ENCODE measurements around the gene ATPAF2. TPM values are rescaled to one million over a fixed set of nuclear protein-coding genes. Genes with fewer than 3 reads are reported as not detected.

Gene ATPAF2
- total and polyA plus RNA-seq, 10 of the 15 experiments (the other 5 are each of a cell fraction or from before 2014, with no cell fraction given), result 6.5 to 33.0 (median 26.5) TPM

DNA sequence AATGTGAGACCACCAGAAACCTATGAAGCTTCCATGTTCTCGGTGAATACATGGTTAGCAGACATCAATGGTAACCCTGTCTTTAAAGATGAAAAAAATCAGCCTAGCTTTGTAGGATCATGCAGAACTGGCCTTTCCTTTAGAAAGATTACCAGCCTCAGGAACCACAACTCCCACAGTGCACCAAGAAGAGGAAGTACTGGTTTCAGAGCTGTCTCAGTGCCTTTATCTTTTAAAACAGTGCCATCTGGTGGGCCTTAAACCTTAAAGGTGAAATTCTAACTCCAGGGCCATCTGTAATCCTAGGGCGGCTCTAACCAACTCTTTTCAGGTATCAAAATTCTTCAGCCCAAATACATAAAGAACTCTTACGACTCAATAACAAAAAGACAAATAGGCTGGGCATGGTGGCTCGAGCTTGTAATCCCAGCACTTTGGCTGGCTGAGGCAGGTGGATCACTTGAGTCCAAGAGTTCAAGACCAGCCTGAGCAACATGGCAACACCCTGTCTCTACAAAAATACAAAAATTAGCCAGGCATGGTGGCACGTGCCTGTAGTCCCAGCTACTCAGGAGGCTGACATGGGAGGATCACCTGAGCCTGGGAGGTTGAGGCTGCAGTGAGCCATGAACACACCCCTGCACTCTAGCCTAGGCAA, 5.4 kb downstream of the ATPAF2 start (continued):
- TF ChIP-seq ZBTB11 (CRISPR knock-in tag; IDR thresholded peaks at IDR 0.05), result no peak
- no peak for TF ChIP-seq RELB (IDR thresholded peaks at IDR 0.05; ENCODE audit: low read depth)
- no peak for TF ChIP-seq SUPT20H (IDR thresholded peaks at IDR 0.05; ENCODE audit: borderline replicate concordance, control insufficient read depth, low read depth, low read length)
- TF ChIP-seq ATF3 (IDR thresholded peaks at IDR 0.05; ENCODE audit: borderline replicate concordance, extremely low read depth, low read depth, low read length), result peak; percentile 55; the same call in 1 of the 2 replicates
- TF ChIP-seq EED (IDR thresholded peaks at IDR 0.05; ENCODE audit: low read depth), result no peak
- no peak for TF ChIP-seq MEF2B (IDR thresholded peaks at IDR 0.05; ENCODE audit: partially characterized antibody, poor library complexity, severe bottlenecking)
- TF ChIP-seq RB1 (IDR thresholded peaks at IDR 0.05; ENCODE audit: borderline replicate concordance), result no peak; the same call in 1 of the 2 replicates
- TF ChIP-seq, protein P1, sequence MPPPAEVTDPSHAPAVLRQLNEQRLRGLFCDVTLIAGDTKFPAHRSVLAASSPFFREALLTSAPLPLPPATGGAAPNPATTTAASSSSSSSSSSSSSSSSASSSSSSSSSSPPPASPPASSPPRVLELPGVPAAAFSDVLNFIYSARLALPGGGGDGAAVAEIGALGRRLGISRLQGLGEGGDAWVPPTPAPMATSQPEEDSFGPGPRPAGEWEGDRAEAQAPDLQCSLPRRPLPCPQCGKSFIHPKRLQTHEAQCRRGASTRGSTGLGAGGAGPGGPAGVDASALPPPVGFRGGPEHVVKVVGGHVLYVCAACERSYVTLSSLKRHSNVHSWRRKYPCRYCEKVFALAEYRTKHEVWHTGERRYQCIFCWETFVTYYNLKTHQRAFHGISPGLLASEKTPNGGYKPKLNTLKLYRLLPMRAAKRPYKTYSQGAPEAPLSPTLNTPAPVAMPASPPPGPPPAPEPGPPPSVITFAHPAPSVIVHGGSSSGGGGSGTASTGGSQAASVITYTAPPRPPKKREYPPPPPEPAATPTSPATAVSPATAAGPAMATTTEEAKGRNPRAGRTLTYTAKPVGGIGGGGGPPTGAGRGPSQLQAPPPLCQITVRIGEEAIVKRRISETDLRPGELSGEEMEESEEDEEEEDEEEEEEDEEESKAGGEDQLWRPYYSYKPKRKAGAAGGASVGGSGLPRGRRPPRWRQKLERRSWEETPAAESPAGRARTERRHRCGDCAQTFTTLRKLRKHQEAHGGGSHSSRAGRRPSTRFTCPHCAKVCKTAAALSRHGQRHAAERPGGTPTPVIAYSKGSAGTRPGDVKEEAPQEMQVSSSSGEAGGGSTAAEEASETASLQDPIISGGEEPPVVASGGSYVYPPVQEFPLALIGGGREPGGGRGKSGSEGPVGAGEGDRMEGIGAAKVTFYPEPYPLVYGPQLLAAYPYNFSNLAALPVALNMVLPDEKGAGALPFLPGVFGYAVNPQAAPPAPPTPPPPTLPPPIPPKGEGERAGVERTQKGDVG (CRISPR knock-in tag; IDR thresholded peaks at IDR 0.05), result no peak
- TF ChIP-seq, protein P2, sequence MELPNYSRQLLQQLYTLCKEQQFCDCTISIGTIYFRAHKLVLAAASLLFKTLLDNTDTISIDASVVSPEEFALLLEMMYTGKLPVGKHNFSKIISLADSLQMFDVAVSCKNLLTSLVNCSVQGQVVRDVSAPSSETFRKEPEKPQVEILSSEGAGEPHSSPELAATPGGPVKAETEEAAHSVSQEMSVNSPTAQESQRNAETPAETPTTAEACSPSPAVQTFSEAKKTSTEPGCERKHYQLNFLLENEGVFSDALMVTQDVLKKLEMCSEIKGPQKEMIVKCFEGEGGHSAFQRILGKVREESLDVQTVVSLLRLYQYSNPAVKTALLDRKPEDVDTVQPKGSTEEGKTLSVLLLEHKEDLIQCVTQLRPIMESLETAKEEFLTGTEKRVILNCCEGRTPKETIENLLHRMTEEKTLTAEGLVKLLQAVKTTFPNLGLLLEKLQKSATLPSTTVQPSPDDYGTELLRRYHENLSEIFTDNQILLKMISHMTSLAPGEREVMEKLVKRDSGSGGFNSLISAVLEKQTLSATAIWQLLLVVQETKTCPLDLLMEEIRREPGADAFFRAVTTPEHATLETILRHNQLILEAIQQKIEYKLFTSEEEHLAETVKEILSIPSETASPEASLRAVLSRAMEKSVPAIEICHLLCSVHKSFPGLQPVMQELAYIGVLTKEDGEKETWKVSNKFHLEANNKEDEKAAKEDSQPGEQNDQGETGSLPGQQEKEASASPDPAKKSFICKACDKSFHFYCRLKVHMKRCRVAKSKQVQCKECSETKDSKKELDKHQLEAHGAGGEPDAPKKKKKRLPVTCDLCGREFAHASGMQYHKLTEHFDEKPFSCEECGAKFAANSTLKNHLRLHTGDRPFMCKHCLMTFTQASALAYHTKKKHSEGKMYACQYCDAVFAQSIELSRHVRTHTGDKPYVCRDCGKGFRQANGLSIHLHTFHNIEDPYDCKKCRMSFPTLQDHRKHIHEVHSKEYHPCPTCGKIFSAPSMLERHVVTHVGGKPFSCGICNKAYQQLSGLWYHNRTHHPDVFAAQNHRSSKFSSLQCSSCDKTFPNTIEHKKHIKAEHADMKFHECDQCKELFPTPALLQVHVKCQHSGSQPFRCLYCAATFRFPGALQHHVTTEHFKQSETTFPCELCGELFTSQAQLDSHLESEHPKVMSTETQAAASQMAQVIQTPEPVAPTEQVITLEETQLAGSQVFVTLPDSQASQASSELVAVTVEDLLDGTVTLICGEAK (IDR thresholded peaks at IDR 0.05; ENCODE audit: borderline replicate concordance), result peak; percentile 70; the same call in 1 of the 2 replicates
- TF ChIP-seq SKIL (IDR thresholded peaks at IDR 0.05; ENCODE audit: low read depth, poor library complexity, severe bottlenecking), result peak; percentile 54
- TF ChIP-seq GATAD2B (conservative IDR thresholded peaks at IDR 0.05; ENCODE audit: low read depth), result no peak
- no peak for TF ChIP-seq IKZF2 (IDR thresholded peaks at IDR 0.05)
